GM12892 (cell line): Measurements from ENCODE around the gene GPR39.
A peak's percentile ranks its signal among the peaks of the same experiment; 100 is the strongest.
"Not testable (repeated sequence)": the region's sequence is repeated elsewhere in the genome, so short reads cannot be mapped to it uniquely, and the experiment has no call there.

Source experiments
- DNase-seq: peaks from one replicate; pipeline ENCODE4 v3.0.0; 2011; ENCODE audit not compliant: insufficient read length
- FAIRE-seq: peaks from 2 replicates; lab custom pipeline; 2011; peaks lifted over from hg19 to GRCh38; lab: Jason Lieb, UNC
- POLR2A ChIP-seq: IDR thresholded peaks from 2 replicates; pipeline ENCODE4 v1.6.1; 2011; ENCODE audit warnings: low read depth, low read length, control low read depth
- POLR2AphosphoS5 ChIP-seq: IDR thresholded peaks from 2 replicates; pipeline ENCODE4 v1.6.1; 2011; ENCODE audit warnings: low read depth, low read length, control low read depth
- TAF1 ChIP-seq: IDR thresholded peaks from 2 replicates; pipeline ENCODE4 v1.6.1; 2011; ENCODE audit warnings: low read depth, mild to moderate bottlenecking, control low read depth, low read length, borderline replicate concordance

Gene GPR39

DNA sequence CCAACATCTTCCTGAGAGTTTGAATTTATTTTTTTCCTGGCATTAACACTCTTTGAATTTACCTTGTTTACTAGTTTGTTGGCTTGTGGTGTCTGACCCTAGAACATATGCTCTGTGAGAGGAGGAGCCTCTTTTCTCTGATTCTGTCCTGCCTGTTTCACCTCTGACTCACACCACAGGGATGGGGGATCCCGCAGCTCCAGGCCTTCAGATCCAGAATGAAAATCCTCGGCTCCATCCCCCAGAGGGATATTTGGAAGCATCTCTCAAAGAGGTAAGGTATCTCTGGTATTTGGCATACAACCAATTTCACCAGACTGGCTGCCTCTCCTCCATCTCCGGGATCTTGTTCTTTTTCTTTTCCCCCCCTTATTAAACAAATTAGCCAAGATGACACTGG lies 104.7 kb downstream of the GPR39 start:
- no peak for FAIRE-seq

DNA sequence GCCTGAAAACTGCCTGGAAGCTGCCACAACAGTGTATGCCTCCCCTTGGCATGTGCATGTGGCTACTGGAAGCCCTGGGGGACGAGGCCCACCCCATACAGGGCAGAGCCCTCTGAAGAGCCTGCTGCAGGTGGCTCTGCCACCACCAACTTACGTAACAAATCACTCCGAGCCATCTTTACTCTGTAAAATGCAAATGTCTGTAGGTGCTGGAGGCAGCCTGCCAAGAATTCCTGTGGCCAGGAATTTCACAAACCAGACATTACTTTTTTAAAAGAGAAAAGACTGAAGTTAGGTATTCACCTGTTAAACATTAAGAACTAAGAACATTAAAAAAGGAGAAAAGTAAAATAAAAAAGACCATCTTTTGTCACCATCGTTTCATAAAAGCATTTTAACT lies 106.3 kb downstream of the GPR39 start:
- no peak for TF ChIP-seq POLR2A
- no peak for TF ChIP-seq TAF1
- no peak for TF ChIP-seq POLR2AphosphoS5
- DNase-seq = no peak
- FAIRE-seq = no peak

More for the DNA sequence above, 104.7 kb downstream of the GPR39 start:
- DNase-seq = no peak
- no peak for TF ChIP-seq TAF1
- TF ChIP-seq POLR2AphosphoS5 = no peak
- no peak for TF ChIP-seq POLR2A

DNA sequence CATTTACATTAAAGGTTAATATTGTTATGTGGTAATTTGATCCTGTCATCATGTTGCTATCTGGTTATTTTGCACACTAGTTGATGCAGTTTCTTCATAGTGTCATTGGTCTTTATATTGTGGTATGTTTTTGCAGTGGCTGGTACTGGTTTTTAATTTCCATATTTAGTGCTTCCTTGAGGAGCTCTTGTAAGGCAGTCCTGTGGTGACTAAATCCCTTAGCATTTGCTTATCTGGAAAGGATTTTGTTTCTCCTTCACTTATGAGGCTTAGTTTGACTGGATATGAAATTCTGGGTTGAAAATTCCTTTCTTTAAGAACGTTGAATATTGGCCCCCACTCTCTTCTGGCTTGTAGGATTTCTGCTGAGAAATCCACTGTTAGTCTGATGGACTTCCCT lies 120.5 kb downstream of the GPR39 start:
- not testable (repeated sequence) for DNase-seq, FAIRE-seq

DNA sequence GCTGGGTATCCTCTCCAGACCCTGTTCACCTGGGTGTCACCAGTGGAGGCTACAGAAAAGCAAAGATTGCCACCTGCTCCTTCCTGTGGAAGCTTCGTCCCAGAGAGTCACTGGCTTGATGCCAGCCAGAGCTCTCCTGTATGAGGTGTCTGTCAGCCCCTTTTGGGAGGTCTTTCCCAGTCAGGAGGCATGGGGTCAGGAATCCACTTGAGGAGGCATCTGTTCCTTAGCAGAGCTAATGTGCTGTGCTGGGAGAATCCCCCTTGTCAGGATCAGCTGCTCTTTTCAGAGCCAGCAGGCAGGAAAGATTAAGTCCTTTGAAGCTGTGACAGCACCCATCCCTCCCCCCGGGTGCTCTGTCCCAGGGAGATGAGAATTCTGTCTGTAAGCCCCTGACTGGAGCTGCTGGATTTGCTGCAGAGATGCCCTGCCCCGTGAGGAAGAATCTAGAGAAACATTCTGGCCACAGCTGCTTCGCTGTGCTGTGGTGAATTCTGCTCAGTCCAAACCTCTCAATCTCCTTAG lies 121.8 kb downstream of the GPR39 start:
- DNase-seq (no peak), FAIRE-seq (no peak)
- TF ChIP-seq POLR2A = no peak
- TF ChIP-seq TAF1 = no peak
- no peak for TF ChIP-seq POLR2AphosphoS5

DNA sequence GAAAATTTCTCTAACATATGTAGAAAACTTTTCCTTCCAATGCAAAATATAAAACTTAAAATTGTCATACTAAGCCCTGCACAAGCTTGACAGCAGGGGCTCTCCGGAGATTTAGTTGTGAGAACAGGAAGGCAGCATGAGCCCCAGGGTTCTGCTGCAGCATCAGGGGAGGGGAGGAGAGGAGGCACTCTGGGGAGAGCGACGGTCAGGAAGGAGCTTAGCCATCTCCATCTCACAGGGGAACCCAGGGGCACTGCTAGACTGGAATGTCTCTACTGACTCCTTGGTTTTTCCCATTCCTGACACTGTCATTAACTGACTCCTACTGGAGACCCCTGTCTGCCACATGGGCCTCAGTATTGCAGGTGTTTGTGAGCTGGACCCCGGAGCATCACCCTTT lies 123.6 kb downstream of the GPR39 start:
- no peak for DNase-seq
- TF ChIP-seq POLR2AphosphoS5 = no peak
- no peak for FAIRE-seq

DNA sequence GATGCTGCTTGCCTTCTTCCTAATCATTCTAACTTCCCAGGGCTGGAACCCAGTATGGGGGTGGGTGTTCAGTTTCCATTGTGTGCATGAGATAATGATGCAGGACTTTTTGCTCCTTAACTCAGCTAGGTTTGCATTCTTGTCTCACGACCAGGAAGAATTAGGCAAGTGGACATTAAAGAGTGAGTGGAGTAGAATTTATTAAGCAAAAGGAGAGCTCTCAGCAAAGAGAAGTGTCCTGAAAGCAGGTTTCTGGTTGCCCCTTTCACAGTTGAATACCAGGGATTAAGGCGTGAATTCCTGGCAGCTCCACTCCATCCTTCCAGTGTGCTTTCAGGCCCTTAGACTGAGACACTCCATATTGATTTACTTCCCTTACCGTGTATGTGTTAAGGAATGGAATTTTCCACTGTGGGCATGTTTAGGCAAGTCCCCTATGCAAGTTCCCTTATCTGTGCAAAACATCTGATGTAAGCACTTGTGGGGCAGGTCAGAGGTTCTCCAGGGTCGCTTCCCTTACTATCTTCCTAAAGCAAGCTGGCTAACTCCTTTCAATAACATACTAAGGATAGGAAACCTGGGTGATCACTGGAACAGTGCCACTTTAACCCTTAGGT lies 126.5 kb downstream of the GPR39 start:
- TF ChIP-seq POLR2AphosphoS5 = no peak
- TF ChIP-seq POLR2A = no peak
- no peak for DNase-seq

DNA sequence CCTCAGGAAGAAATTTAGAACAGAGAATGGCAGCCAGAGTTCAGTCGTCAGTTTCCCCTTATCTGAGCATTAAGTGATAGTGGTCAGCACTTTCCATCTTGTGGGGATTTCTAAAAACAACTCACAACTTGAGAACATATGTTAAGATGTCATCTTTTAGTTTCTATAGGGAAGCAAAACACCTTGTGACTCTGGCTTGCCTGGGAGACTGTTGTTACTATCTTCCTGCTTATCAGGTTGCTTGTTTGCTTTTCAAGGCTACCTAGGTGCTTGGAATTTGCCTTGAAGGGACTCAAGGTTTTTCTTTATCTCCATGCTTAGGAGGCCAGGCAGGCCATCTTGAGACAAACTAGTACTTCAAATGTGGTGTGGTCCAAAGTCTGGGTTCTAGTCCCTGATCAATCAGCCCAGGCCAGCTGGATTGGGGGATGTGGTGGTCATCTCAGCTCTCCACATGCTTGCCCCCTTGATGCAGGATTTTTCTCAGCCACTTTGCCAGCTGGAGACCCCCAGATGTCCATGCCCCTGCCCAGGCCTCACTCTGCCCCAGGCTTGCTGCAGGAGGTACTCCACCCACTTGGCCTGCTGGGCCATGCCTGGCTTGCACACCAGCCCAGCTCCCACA lies 127.5 kb downstream of the GPR39 start:
- TF ChIP-seq POLR2AphosphoS5 (no peak), POLR2A (no peak), TAF1 (no peak)

More for the DNA sequence above, 126.5 kb downstream of the GPR39 start:
- no peak for FAIRE-seq

DNA sequence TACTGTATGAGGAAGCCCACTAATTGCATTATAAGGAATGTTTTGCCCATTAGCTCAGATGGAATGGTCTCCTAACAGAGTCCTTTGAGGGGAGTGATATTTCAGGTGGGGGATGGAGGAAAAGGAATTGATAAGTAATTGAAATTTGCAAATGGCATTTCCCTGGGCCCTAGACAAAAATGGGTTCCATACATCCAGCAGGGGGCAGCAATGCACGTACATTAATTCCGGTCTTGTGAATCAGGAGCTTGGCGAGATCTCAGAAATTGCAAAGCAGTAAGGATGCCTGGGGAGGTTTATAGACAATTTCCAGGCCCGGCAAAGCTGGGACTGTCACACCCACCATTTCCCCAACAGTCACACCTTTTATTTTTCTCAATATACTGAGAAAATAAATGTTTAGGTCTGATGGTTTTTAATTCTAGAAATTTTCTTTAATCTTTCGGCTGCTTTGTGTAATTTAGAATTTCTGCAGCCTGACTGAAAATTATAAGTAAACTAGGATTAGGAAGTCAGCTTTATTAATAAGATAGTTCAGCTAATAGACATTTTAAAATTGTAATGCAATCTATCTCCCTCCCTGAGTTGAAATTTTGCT lies 130.6 kb downstream of the GPR39 start:
- FAIRE-seq (peak; percentile 33), DNase-seq (peak; percentile 20)
- TF ChIP-seq POLR2A = no peak
- TF ChIP-seq TAF1 = no peak
- no peak for TF ChIP-seq POLR2AphosphoS5

More for the DNA sequence above, 127.5 kb downstream of the GPR39 start:
- FAIRE-seq = no peak
- DNase-seq = no peak

DNA sequence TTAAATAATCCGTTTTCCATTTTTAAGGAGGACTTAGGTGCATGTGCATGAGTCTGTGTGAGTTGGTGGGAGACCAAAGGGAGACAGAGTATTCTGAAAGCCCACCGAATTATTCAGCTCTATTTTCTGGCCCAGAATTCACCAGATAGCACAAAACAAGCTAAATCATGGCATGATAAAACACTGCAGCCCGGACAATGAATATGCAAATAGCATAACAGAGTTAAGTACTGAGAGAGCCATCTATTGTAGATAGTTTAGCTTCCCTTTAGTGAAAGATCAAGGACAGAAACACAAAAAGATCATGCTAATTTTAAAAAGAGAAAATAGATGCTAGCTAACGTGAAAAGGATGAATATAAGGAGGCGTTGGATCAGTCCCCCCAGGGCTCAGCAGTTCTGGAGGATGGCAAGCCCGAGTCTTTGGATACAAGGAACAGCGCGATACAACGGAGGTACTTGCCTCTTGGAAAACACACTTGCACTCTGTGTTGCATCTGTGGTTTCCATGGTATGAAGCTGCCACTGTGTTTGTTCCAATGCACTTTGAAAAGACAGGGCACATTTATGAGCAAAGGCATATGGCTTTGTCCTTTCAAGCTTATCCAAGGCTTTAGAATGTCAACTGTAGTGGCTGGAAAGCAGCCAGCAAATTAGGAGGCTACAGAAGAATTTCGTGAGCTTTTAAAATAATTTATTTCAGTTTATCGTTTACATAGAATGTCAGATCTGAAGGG lies 133.5 kb downstream of the GPR39 start:
- no peak for DNase-seq
- TF ChIP-seq POLR2A = no peak
- TF ChIP-seq POLR2AphosphoS5 = no peak
- no peak for TF ChIP-seq TAF1
- no peak for FAIRE-seq

DNA sequence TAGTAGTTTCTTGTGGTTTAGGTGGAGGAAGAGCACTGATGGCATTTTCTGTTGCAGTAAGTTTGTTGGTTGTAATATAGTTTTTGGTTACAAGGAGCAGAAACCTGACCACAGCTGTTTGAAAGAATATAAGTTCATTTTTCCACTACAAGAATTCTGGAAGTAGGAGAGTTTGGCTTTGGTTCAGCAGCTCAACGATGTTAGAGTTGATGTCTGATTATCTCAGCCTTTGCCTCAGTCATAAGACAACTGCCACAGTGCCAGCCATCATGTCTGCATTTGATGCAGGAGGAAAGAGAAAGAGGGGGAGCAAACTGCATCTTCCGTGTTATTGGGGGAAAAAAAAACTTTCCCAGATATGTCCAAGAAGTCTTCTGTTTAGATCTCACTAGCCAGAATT lies 134.3 kb downstream of the GPR39 start:
- DNase-seq (no peak), FAIRE-seq (no peak)
- TF ChIP-seq POLR2A (no peak), TAF1 (no peak), POLR2AphosphoS5 (no peak)

DNA sequence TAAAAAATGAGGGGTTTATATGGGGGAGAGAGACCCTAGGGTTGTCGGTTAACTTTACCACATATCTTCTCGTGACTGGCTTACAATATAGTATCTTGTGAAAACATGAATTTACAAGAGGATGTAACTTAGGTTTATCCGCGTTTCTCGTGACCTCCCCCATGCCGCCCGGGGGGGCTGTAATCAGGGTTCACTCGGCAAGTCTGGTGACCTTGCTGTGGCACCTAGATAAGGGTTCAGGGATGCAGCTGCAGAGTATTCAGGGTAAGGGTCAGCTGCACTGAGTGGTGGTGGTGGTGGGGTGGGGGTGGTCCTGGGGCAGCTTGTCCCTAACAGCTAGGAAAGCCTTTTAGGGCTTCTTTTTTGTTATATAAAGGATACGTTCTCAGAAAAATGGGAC lies 141.1 kb downstream of the GPR39 start:
- FAIRE-seq = no peak
- TF ChIP-seq POLR2A (no peak), POLR2AphosphoS5 (no peak), TAF1 (no peak)
- no peak for DNase-seq

DNA sequence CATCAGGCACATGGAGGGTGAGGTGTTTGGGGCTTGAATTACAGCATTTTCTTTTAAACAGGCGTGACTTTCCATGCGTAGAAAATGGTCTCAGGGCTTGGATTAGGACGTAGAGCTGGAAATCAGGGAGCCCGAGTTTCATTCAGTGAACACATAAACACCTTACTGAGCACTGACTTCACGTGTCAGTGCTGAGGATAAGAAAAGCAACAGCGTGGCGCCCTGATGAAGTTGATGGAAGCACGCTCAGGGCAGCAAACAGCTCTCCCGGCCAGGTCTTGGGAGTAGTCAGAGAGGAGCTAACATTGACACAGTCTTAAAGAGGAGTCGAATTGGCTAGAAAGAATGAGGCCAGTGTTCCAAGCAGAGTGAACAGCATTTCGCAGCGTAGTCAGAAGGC lies 142.7 kb downstream of the GPR39 start:
- FAIRE-seq (no peak), DNase-seq (no peak)
- TF ChIP-seq POLR2A (no peak), POLR2AphosphoS5 (no peak), TAF1 (no peak)
